Epithelial cell of esophagus (primary cell): ENCODE data around the gene SLC39A1.

Source experiments
- DNase-seq: peaks from one replicate; pipeline ENCODE4 v3.0.0; 2010; ENCODE audit warnings: low read depth
- H3K4me3 ChIP-seq: 2 replicates; pipeline ENCODE4 v1.5.1; 2011; ENCODE audit warnings: mild to moderate bottlenecking, low read length, control low read depth
- CTCF ChIP-seq: IDR thresholded peaks from 2 replicates; pipeline ENCODE4 v1.5.1; 2011; ENCODE audit warnings: low read depth, mild to moderate bottlenecking, low read length, control low read depth, inconsistent platforms; ENCODE audit not compliant: insufficient read depth; ENCODE audit errors: missing control alignments

Gene SLC39A1

GRCh38 chr1:153942766-153943549 lies 20.4 kb downstream of the SLC39A1 start:
- no peak for DNase-seq
- H3K4me3 ChIP-seq, result no peak overlapping the region
- no peak for TF ChIP-seq CTCF

GRCh38 chr1:153941826-153942725 lies 21.3 kb downstream of the SLC39A1 start:
- no peak for TF ChIP-seq CTCF
- no peak overlapping the region for H3K4me3 ChIP-seq

GRCh38 chr1:153940756-153941155 lies 22.6 kb downstream of the SLC39A1 start:
- DNase-seq, result no peak
- TF ChIP-seq CTCF, result no peak
- H3K4me3 ChIP-seq, result no peak overlapping the region

More at GRCh38 chr1:153941826-153942725, 21.3 kb downstream of the SLC39A1 start:
- DNase-seq, result no peak

GRCh38 chr1:153939476-153939875 lies 23.9 kb downstream of the SLC39A1 start:
- no peak for DNase-seq
- H3K4me3 ChIP-seq, result no peak overlapping the region
- no peak for TF ChIP-seq CTCF

- H3K4me3 ChIP-seq, result no peak overlapping the region
- no peak for DNase-seq
- no peak for TF ChIP-seq CTCF
Measured at GRCh38 chr1:153938996-153939395, 24.3 kb downstream of the SLC39A1 start.

GRCh38 chr1:153937331-153937730 lies 26.0 kb downstream of the SLC39A1 start:
- no peak for TF ChIP-seq CTCF
- H3K4me3 ChIP-seq, result no peak overlapping the region
- no peak for DNase-seq
